Upper lobe of left lung (tissue), 6 donors: Measurements from ENCODE around the gene GRID1. TPM values are rescaled to one million over a fixed set of nuclear protein-coding genes. Genes with fewer than 3 reads are reported as not detected.

ENCODE experiments used
- ATAC-seq, 2 donors: fragments of 200-7000 bp; cut with Tn5 transposase; one replicate each; pipeline ENCODE4 v1.9.1; 2022; ENCODE audit warnings: mild to moderate bottlenecking in 2 of 2, moderate library complexity in 2 of 2; ENCODE audit not compliant: low FRiP score in 2 of 2
- DNase-seq, 2 donors: peaks; one replicate each; pipeline ENCODE4 v3.0.0-alpha.2; 2019 to 2020
- H3K27ac ChIP-seq, 4 donors: fragments of 200-600 bp; sonication (generic); one replicate each; pipeline ENCODE4 v1.5.1; 2016 to 2019
- H3K27me3 ChIP-seq, 4 donors: fragments of 200-600 bp; sonication (generic); one replicate each; pipeline ENCODE4 v1.5.1; 2017 to 2019
- H3K36me3 ChIP-seq, 4 donors: fragments of 200-600 bp; sonication (generic); one replicate each; pipeline ENCODE4 v1.5.1; 2016 to 2019
- H3K4me1 ChIP-seq, 4 donors: fragments of 200-600 bp; sonication (generic); one replicate each; pipeline ENCODE4 v1.5.1; 2018 to 2019
- H3K4me3 ChIP-seq, 4 donors: fragments of 200-600 bp; sonication (generic); one replicate each; pipeline ENCODE4 v1.5.1; 2017 to 2019; ENCODE audit warnings: mild to moderate bottlenecking in 2 of 4, moderate library complexity in 1 of 4
- H3K9me3 ChIP-seq, 4 donors: fragments of 200-600 bp; sonication (generic); one replicate each; pipeline ENCODE4 v1.5.1; 2018 to 2019
- CTCF ChIP-seq, 6 experiments: fragments of 450-650 bp in 4 of 6; fragments of 200-600 bp in 2 of 6; sonication (generic) in 2 of 6; IDR thresholded peaks; one replicate each; pipeline ENCODE4 v1.5.1; 2016 to 2019; ENCODE audit warnings: antibody characterized with exemption in 6 of 6
- EP300 ChIP-seq, 4 donors: sonication (generic); formaldehyde crosslinking; IDR thresholded peaks; one replicate each; pipeline ENCODE4 v1.5.1; 2017; ENCODE audit warnings: antibody characterized with exemption in 4 of 4, control low read depth in 2 of 4
- POLR2A ChIP-seq, 4 donors: fragments of 450-650 bp; IDR thresholded peaks; one replicate each; pipeline ENCODE4 v1.5.1; 2016 to 2017; ENCODE audit warnings: antibody characterized with exemption in 4 of 4, mild to moderate bottlenecking in 2 of 4
- POLR2AphosphoS5 ChIP-seq, 2 donors: sonication (generic); formaldehyde crosslinking; IDR thresholded peaks; one replicate each; pipeline ENCODE4 v1.5.1; 2017; ENCODE audit warnings: antibody characterized with exemption in 2 of 2
- WGBS, 2 donors: methylation state at CpG; one replicate each; pipeline ENCODE4 v1.1.5; 2017 to 2018; 5-methylcytosine and 5-hydroxymethylcytosine counted together
- total RNA-seq, 6 donors: library from RNA; depleted of rRNA in 4 of 6; stranded (reverse); fragments of >200 nt in 4 of 6; gene quantifications; one replicate each; pipeline versions ENCODE4 v1.1.0 to v1.2.1, GENCODE V29; 2016 to 2021
- donor health status: DM: no; HTN: no; CAD: no; lungs with moderate emphysema.
- donor health status: DM: no; HTN: yes; CAD: no; lungs with severe emphysema.

The GRID1 gene
- total RNA-seq, 6 donors from 2014 or later = 1.5 to 5.2 (median 3.2) TPM

- Histone ChIP-seq H3K4me1 (peaks cover 0 to 18% (median 5%) of the 10 kb centered on the region in 4 donors), H3K36me3 (no peaks in the 10 kb centered on the region), H3K27ac (no peak overlapping the region), H3K4me3 (no peak overlapping the region), H3K9me3 (no peaks in the 10 kb centered on the region), H3K27me3 (peaks cover 0 to 5% (median 0%) of the 10 kb centered on the region in 4 donors)
- ATAC-seq (no peak), DNase-seq (peak in 1 of 2 donors; percentile 10)
- TF ChIP-seq EP300 (IDR thresholded peaks at IDR 0.05) = no peak
- no peak for TF ChIP-seq POLR2A (IDR thresholded peaks at IDR 0.05)
- TF ChIP-seq POLR2AphosphoS5 (IDR thresholded peaks at IDR 0.05) = no peak
- TF ChIP-seq CTCF (IDR thresholded peaks at IDR 0.05) = no peak
- WGBS, 2 donors = 81 to 89% methylated on average over 5 of the region's 5 CpGs
Observed at GRCh38 chr10:86263907-86264306, 102.7 kb downstream of the GRID1 start.

DNA sequence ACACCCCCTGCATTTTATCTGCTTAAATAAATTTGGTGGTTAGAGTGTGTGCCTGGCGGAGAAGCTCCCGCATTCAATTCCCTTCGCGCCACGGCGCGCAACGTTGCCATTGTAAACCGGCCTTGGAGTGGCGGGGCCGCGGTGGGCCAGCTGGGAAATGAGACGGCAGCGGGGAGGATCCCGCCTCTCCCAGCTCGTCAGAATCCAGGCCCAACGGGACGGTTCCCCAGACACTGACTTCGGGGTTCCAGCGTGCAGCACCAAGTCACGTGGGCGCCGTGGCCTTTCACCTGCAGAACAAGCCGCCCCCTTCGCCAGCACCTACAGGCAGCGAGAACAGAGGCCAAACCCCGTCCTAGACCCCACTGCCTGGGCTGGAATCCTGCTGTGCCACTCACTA is 103.4 kb downstream of the GRID1 start:
- TF ChIP-seq POLR2A (IDR thresholded peaks at IDR 0.05) = no peak
- TF ChIP-seq EP300 (IDR thresholded peaks at IDR 0.05) = no peak
- TF ChIP-seq POLR2AphosphoS5 (IDR thresholded peaks at IDR 0.05) = no peak
- TF ChIP-seq CTCF (IDR thresholded peaks at IDR 0.05) = no peak

GRCh38 chr10:86262688-86263181 is 103.9 kb downstream of the GRID1 start:
- DNase-seq = peak; percentile 14 to 18
- 20 to 21% methylated on average over 26 to 29 of the region's 29 CpGs for WGBS, 2 donors
- H3K4me1 ChIP-seq = peaks cover 0 to 18% (median 5%) of the 10 kb centered on the region in 4 donors
- no peak for ATAC-seq
- no peak overlapping the region for H3K27ac ChIP-seq
- H3K9me3 ChIP-seq = no peaks in the 10 kb centered on the region
- H3K4me3 ChIP-seq = peak overlapping the region in 1 of 4 donors; percentile 13
- H3K36me3 ChIP-seq = no peaks in the 10 kb centered on the region
- TF ChIP-seq EP300 (IDR thresholded peaks at IDR 0.05) (no peak), POLR2AphosphoS5 (IDR thresholded peaks at IDR 0.05) (no peak), POLR2A (IDR thresholded peaks at IDR 0.05) (no peak), CTCF (IDR thresholded peaks at IDR 0.05) (no peak)
- H3K27me3 ChIP-seq = peaks cover 0 to 5% (median 0%) of the 10 kb centered on the region in 4 donors

More for the DNA sequence above, 103.4 kb downstream of the GRID1 start:
- DNase-seq (peak; percentile 15 to 78), ATAC-seq (no peak)
- H3K4me3 ChIP-seq = peak overlapping the region in 1 of 4 donors; percentile 13
- H3K27me3 ChIP-seq = peaks cover 0 to 5% (median 0%) of the 10 kb centered on the region in 4 donors
- no peaks in the 10 kb centered on the region for H3K9me3 ChIP-seq
- WGBS, 2 donors = 40 to 70% methylated on average over 2 to 26 of the region's 27 CpGs
- no peaks in the 10 kb centered on the region for H3K36me3 ChIP-seq
- peaks cover 0 to 18% (median 5%) of the 10 kb centered on the region in 4 donors for H3K4me1 ChIP-seq
- H3K27ac ChIP-seq = no peak overlapping the region

GRCh38 chr10:86261941-86262687 is 104.5 kb downstream of the GRID1 start:
- 44 to 50% methylated on average over 9 to 14 of the region's 14 CpGs for WGBS, 2 donors
- ATAC-seq (peak in 1 of 2 donors; percentile 65), DNase-seq (peak; percentile 34 to 44)
- H3K27ac ChIP-seq = no peak overlapping the region
- no peaks in the 10 kb centered on the region for H3K36me3 ChIP-seq
- H3K4me3 ChIP-seq = peak overlapping the region in 1 of 4 donors; percentile 13
- TF ChIP-seq EP300 (IDR thresholded peaks at IDR 0.05) (no peak), CTCF (IDR thresholded peaks at IDR 0.05) (peak in 3 of 6 experiments; percentile 33 to 44 (median 40))
- H3K4me1 ChIP-seq = peaks cover 0 to 18% (median 5%) of the 10 kb centered on the region in 4 donors
- no peaks in the 10 kb centered on the region for H3K9me3 ChIP-seq
- peaks cover 0 to 5% (median 0%) of the 10 kb centered on the region in 4 donors for H3K27me3 ChIP-seq
